Stimulated activated CD8-positive, alpha-beta memory T cell treated with anti-CD3 and anti-CD28 coated beads, Interleukin-15, amount 100 ng/mL, for 24 hours (primary cell): Measurements from ENCODE around the gene TMEM209.

Source experiments
- DNase-seq: peaks from one replicate; pipeline ENCODE4 v3.0.0-alpha.2; 2020; ENCODE audit warnings: low read depth

Gene TMEM209

DNA sequence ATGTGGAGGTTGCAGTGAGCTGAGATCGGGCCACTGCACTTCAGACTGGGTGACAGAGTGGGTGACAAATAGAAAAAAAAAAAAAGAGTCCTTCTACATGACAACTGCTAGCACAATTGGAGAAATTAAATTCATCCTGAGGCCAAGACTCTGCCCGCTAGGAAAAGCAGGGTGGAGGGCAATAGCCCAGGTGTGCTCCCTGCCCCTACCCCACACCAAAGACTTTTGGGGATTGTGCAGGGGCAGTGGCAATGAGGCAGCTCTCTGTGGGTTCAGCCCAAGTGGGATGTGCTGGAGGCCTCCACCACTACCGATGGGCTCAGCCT is 61.3 kb downstream of the TMEM209 start:
- DNase-seq, result no peak

DNA sequence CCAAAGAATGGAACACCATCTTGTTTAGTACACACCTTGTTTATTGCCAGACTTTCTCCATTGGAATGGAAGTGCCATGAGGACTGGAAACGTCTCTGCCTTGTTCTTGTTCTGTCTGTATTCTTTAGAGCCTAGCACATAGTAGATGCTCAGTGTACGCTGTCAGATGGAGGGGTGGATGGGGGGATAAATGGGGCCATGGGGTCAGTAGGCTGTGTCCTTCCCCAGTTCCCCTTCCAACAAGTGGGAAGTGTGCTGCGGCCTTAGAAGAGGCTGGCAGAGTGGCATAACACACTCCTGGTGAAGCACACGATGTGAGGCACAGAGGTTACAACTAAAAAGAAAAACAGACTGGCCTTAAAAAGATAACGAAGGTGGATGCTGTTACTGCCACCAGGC is 61.9 kb downstream of the TMEM209 start:
- no peak for DNase-seq

DNA sequence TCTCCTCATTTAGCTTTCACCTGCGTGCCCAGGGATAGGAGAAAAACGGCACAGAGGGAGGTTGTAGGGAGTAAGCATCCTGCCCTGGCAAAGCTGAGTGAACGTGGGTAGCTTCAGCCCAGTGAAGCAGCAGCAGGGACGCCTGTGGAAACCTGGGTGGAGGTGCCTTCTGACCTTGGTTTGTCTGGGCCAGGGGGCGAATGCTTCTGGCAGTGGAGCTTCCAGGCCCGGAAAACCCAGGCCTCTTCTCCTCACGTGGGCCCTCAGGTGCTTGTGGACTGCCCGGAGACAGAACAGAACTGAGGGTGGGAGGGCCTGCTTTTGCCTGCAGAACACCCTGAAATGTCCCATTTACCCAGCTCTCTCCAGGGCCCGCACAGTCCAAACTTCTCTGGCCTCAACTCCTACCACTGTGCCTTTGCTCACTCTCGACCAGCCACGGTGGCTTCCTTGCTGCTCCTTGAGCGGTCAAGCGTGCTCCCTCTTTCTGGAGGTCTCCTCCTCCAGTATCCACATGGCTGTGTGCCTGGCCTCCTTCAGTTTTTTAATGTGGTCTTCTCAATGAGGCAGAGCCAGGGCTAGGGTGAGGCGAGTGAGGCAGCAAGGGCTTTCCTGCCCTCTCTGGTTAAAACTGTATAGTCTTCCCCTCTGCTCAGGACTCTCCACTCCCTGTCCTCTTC is 62.4 kb downstream of the TMEM209 start:
- DNase-seq, result no peak

DNA sequence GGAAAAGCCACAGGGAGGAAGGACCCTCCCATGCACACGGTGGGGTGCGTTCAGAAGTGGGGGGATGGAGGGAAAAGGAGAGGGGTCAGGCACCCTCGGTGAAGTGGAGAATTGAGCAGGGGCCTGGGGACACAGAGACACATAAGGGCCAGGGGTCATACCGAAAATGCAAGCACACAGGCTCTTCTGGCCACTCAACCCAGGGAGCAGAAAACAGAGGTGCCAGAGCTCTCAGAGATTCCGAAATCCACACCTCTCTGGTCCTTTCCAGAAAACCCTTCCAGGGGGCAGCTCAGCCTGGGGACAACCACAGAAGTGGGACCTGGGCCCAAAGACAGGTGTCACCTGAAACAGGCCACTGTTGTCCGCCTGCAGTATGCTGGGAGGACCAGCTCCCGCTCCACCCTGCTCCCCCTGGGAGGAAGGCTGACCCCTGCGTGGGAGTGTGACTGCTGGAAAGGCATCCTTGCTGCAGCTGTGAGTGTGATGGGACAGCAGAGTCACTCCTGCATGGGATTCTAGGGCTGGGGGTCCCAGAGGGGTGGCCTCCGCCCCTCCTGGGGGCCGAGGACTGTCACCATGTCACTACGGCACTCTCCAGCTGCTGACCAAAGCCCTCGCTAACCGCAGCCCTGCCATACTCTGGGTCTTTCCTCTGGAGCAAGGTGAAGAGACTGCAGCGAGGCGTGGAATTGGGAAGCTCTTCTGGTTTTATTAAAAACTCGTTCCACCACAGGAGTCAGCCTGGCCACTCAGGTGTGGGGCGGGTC is 63.1 kb downstream of the TMEM209 start:
- DNase-seq, result no peak

DNA sequence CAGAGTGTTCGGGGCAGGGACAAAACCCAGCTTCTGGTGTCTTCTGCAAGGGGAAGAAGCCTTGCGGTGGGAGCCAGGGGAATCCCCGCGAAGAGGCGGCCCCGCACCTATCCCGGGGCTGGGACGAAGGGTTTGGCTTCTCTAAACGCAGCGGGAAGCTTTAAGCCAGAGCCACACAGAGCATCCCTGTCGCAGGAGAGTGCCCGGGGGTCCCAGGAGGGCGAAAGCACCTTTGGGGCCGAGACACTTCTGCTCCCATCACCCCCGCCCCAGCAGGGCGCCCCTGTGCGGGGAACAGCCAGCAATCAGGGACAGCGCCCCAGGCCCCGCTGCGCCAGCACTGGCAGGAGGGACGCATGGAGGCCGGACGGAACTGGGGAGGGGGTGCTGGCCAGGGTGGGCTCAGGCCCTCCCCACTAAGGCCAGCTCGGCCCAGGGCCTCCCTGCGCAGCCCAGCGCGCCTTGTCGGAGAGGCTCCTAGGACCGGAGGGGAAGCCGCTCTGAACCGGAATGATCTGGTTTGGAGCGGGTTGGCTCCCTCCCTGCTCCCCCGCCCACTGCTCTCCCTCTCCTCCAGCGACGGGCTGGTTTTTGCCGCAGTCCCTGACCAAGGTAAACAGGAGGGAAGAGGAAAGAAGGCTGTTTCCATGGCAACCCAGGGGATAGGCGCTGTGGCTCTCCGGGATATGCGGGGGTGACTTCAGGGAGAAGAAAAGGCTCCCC is 63.9 kb downstream of the TMEM209 start:
- no peak for DNase-seq

DNA sequence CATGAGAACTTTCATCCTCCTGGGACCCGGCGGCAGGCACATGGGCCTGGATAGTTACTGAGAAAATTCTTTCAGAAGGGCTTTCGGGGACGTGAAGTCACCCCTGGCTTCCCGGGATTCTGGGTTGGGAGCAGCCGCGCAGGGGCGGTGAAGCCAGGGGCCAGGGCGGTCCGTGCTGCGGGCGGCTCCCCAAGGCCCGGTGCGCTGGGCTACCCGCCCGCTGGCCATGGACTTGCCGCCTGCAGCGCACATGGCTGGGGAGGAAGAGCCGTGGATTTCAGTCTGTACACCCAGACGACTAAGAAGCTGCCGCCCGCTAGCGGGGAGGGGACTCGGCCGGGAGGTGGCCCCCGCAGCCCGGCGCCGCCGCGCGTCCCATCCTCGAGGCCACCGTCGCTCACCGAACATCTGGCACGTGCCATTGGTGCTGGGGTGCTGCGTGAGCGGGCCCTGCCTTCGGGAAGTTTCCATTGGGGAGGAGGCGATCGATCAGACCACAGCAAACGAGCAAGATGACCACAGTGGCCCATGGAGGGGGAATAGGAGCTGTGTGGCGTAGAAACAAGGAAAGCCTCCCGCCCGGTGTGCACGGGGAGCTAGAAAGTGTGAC is 64.5 kb downstream of the TMEM209 start:
- DNase-seq, result no peak

DNA sequence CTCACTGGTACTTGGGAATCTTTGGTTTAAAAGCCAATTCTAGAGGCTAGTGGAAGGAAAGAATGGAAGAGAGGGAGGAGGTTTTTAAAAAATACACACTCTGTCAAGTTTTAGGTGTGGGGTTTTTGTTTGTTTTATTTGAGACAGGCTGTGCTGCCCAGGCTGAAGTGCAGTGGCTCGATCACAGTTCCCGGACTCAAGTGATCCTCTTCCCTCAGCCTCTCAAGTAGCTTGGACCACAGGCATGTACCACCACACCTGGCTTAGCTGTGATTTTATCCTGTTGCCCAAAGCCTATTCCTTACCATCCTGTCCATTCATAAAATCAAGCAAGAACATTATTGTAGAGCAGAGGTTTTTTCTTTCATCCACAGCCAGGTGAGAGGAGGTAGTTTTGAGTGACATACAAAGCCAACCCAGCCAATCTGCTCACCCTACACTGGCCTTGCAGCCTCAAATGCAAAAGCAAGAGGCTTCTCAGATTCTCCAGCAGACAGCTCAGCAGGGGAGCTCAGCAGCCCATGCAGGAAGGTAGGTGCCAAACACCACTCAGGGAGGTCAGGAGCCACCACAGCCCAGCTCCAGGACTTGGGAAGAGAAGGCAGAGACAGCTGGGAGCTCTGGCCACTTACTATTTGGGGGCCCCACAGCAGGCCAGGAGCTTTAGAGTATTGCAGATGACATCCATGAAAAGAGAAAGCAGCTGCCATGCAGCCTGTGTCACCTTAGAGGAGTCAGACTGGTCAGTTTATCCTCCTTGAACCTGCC is 65.8 kb downstream of the TMEM209 start:
- no peak for DNase-seq

DNA sequence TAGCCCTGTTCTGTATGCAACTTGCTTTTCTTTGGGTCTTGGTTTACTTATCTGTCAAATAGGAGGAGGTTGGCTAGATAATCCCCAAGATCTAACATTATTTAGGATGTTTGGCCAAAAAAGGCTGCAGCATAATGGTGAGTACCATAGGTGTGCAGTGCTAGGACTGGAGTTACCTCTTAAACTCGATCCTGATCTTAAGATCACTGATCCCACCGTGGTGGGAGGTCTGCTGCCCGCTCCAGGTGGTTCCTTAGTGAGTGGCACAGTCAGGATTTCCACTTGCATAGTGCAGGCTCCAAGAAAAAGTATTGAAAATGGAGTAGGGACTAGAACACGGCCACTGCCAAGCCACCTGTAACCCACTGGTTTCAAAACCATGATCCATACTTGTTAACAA is 68.0 kb downstream of the TMEM209 start:
- no peak for DNase-seq

DNA sequence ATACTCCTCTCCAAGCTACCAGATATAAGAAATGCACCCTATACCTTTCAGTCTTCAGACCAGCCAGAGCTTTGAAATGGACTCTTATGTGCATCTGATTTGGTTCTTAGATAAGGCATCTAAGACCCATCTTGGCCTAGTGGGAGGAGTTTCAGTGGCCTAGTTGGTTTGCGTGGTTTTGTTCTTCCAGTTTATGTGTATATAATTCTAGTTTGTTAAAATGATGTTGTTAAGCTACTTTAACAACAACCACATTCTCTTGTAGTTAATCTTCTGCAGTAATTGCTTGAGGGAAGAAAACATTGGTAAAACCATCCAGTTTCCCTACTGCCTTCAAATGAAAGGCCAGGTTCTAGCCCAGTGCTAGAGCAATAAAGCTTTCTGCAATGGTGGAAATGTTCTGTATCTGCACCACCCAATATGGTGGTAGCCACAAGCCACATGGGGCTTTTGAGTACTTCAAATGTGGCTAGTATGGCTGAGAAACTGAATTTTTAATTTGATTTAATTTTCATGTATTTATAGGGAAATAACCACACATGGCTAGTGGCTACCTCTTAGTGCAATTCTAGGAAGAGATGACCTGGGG is 68.5 kb downstream of the TMEM209 start:
- DNase-seq, result no peak

DNA sequence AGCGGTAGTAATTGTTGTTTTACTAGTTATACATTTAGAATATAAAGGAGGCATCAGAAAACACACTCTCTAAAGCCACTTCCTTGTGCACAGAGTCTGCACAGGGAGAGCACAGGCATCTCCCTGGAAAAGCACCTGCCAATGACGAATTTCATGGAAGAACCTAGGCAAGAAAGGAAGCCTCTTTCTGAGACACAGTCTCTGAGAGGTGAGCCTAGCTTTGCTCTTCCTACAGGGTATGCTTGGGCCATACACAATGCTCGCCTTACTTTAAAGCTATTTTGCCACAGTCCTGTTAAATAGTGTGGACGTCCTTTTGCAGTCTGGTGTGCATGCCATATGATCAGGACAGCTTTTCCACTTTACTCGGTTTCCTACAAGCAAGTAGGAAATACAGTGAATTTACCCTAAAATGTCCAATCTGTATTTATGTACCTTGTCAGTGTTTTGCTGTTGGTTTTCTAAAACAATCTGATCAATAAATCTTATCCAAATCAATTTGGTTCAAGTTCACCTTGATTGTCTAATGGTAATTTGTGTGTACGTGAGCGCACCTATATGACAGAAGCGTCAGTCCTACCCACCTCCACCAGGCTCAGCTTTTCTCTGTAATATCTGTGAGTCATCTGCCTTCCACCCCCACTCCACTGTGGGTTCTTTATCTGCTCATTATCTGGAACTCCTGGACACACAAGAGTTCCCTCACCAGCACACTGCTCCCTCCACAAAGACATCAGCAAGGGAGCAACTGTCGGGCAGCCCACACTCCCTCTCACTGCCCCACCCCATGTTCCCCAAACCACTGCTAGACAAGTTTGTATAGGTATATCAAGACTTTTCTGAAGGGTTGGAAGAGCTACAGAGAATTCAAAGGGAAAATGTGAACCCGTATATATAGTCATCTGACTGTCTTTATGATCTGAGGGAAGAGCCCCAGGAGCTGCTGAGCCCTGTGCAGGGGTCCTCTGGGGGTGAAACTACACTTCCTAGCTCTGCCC is 69.7 kb downstream of the TMEM209 start:
- DNase-seq, result no peak

DNA sequence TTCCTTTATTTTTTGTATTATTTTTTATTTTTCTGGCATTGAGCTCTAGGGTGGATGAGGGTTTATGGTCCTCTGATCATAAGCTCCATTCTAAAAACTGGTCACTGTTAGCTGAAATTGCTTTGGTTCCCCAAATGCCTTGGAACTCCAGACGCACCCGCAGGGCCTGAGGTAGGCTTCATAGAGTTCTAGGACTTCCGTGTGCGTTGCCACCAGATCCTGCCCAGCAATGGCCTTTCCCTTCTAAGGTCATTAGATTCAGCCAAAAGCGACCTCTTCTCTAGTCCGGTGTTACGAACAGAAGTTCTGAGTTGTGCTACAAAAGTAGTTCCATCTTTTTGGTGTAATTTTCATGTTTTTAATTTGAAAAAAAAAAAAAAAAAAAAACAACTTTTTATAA is 70.5 kb downstream of the TMEM209 start:
- no peak for DNase-seq

DNA sequence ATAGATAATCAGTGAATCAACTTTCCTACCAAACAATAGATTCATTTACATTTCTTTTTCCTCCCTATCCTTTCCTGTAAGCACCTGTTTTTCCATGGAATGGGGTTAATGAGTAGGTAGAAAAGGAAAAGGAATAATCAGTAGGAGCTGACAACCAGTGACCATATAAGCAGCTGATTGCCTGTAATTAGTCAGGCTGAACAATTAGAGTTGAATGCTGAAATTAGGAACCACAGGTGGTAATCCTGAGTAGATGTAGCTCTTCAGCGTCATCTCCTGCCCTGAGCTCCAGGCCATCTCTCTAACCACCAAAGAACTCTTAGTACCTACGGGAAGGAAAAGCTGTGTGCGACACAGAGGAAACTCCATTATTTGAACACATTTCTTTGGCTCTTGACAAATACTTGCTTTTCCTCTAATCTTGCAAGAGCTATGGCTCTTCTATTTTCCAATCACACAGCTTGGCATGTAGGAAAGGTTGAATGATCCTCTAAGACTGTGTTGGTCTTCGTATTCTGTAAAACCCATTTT is 71.0 kb downstream of the TMEM209 start:
- DNase-seq, result no peak

DNA sequence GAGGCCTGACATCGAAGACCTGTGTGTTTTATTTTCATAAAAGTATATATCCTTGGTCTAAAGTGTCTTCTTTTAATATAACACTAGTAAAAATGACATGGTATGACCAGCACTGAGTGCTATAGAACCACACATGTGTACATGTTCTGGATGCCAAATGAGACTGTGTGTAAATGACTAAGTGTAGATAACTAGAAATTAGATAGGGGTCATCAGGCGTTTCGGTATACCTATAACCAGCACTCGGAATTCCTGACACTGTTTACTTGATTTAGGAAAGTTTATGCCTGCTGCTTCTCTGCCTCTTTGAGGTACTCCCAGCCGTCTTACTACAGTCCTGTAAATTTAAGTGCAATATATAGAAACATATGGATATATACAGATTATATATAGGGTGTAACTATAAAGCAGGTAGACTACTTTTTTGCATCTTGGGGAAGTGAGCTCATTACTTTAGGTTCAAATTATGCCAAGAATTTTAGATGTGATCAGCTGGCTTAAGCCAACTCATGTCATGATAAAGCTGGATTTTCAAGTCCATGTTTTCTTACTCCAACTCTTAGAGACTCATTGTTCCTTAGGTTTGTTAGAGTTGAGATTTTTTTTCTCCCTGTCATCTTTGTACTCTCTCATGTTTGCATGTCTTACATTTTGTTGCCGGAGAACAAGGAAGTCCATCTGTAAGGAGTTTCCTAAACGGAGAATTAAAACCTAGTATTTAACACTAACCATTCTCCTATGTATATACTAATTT is 72.0 kb downstream of the TMEM209 start:
- no peak for DNase-seq

DNA sequence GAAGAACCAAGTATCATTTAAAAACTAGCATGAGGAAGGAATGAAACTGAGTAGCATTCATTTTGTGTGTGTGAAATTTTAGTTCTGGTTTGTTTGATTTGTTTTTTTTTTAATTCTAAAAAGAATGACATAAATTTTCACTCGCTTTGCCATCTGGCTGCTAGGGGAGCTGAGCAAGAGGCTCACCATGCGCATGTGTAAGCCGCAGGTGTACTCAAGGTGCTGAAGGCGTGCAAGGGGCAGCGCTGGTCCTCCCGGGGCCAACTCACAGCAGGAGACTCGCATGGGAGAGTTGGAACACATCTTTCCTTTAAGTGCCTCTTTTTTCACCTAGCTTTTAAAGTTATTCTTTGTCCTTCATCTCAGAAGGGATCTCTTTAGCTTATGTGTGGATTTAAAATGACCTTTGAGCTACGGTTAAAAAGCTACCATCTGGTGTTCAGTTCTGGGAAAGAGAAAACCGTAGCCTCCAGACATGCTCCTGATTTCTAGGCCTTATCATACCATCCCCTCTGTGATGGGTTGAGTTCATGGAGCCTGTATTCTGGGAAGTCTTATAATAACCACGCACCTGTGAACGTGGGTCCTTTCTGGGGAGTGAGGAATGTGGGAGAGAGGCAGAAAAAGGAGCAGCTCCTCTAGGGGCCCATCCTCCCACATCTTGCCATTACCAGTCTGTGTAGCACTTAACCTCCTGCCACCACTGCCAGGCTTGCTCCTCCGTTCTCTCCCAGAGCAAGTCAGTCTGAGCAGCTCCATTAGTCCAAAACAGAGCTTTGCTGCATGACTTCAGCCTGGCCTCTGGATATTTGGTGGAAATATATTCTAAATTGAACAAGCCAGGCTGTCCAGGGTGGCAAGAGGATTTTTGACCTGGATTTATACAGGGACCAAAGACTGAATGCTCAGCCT is 73.0 kb downstream of the TMEM209 start:
- no peak for DNase-seq

DNA sequence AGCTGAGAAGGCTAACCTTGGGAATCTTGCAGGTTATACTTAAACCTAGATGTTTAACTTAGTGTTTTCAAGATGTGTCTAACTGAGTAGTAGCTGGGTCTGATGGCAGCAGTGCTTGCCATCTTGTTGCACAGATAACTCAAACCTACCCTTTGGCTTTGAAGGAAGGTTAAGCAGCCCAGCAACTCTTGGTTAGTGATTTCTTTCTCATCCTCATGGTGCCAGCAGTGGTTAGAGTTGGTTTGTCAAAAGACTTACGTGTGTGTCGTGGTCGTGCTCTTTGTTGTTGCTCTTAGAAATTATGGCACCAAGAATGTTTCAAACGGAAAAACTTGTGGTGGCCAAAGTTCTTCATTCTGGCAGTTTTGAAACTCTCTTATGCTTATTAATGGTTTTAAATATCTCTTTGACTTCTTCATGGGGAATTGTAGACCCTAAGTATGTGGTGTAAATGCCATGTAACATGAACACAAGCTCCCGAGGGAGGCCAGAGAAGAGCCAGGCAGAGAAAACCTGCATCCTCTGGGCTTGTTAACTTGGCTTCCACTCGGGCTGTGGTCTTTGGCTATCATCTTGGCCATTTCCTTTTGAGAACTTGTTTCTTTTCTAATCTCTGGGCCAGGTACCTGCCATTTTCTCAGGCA is 73.9 kb downstream of the TMEM209 start:
- DNase-seq, result no peak

DNA sequence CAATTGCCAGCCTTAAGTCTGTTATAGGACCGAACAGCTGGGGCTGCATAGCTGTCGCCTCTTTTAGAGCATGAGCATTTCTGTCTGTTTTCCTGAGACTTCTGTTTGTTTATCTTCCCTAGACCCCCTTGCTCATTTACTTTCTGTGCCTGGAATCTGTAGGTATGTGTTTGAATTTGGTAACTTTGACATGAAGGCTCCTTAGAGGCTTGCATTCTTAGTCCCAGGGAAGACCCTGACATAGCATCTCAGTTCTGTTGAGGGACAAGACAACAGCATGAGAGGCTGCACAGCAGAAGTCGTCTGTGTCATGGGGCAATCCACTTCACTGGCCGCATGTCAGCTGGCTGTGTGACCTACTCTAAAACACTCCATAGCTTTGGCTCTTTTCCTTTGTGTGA is 76.2 kb downstream of the TMEM209 start:
- no peak for DNase-seq

DNA sequence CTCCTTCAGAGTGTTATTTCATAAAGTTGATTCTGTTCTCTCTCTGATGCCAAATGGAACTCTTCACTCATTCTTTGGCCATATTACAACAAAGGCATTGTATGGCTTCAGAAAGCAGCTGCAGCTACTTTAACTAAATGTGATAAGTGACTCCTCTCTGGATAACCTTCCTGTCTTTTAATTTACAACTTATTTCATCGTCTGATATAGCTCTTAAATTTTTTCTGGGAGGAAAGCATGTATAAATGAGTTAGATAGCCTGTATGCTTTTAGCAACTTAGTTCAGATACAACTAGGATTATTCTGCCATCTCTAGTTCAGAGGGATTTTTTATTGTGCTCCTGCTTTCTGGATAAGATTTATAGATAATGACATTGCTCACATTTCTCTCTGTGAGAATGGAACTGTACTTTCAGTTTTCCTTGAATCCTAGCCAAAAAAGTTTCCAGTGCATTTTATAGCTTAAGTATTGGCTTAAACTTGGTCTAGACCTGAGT is 77.3 kb downstream of the TMEM209 start:
- DNase-seq, result no peak

DNA sequence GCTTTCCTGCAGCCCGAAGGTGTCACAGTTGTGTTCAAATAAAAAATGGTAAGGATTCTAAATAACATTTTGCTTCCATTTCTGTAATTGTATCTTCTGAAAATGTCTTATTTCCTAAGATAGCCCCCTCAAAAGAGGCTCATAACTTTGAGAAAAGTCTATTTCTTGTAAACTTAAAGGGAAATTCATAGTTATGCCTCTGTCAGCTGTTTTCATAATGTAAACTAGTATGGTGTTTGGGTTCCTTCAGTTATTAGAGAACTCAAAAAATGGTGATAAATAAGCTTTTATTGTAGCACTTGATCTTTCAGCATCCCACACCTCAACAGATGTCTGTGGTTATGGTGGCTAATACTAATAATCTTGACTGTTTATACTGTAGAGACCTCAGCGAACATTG is 77.8 kb downstream of the TMEM209 start:
- DNase-seq, result no peak
